ENCODE data around the gene ZCCHC9. TPM values are rescaled to one million over a fixed set of nuclear protein-coding genes. Genes with fewer than 3 reads are reported as not detected.
A peak's percentile ranks its signal among the peaks of the same experiment; 100 is the strongest.
"Not testable (repeated sequence)": the region's sequence is repeated elsewhere in the genome, so short reads cannot be mapped to it uniquely, and the experiment has no call there.

ZCCHC9 gene
- total RNA-seq, 2 experiments from 2014 or later: 19.2 to 27.4 TPM

DNA sequence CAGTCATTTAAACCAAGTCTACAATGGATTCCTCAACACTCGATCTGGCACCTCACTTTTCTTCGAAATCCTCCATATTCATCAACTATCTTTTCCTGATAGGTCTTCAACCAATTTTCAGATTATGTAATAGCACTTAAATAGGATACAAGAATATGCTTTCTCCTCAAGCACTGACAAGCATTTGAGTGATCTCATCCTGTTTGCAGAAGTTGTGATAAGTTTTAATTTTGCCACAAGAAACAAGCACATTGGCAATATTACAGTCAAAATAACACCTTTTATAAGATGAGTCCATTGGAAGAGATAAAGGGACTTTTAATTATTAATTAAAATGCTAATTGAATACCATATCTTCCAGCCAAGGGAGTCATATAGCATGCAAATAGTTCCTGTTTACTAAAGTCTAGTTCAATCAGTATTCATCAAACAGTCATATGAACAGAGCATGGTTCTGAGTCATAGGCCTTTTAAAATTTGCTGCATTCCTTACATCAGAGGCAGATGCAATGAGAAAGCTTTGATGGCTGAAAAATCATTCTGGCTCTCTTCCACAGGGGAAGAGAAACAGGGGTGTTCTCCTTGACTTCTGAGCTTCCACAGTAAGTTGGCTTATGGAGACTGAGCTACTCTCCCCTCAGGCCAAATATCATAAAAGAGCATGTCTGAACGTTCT, 32.7 kb upstream of the ZCCHC9 start:
- CTCF ChIA-PET (ENCODE audit: unreplicated experiment): no interaction called here
- no TSS peak for BruUV-seq (replicated peaks)
- Histone ChIP-seq H3K36me3 (ENCODE audit: insufficient read depth, low read length) (no peaks in the 10 kb centered on the region; the same call in 1 of the 2 replicates), H3K79me2 (ENCODE audit: insufficient read depth, low read depth, low read length) (0 out of 2 replicates have a peak, but pooled peaks cover 16% of the 10 kb centered on the region), H3K9me2 (ENCODE audit: insufficient read depth, low read length) (no peaks in the 10 kb centered on the region), H4K20me1 (ENCODE audit: insufficient read depth, low read length) (no peaks in the 10 kb centered on the region), H2AFZ (ENCODE audit: low read length) (no peak overlapping the region), H3K9me3 (ENCODE audit: low read length) (0 out of 2 replicates have a peak, but pooled peaks cover 4% of the 10 kb centered on the region), H3K4me3 (ENCODE audit: low read depth, low read length, poor library complexity, severe bottlenecking) (no peak overlapping the region), H3K27ac (ENCODE audit: low read depth, low read length, poor library complexity, severe bottlenecking) (no peak overlapping the region), H3K4me2 (ENCODE audit: low read length) (no peak overlapping the region), H3K4me1 (ENCODE audit: insufficient read depth, low read length, poor library complexity, severe bottlenecking) (peaks cover 18% of the 10 kb centered on the region)
- DNase-seq (ENCODE audit: low spot score): no peak
- intact Hi-C loops (cut with micrococcal nuclease; ENCODE audit: unreplicated experiment): no loop called here
- POLR2A ChIA-PET: interaction anchor here (0.7 kb wide), 1 partner anchor 987 kb away, joined by 5 read pairs; no protein-coding TSS in a partner anchor
- no peak for TF ChIP-seq EZH2phosphoT487 (IDR thresholded peaks at IDR 0.05; ENCODE audit: borderline replicate concordance, low read depth, low read length)
- TF ChIP-seq, protein P1, sequence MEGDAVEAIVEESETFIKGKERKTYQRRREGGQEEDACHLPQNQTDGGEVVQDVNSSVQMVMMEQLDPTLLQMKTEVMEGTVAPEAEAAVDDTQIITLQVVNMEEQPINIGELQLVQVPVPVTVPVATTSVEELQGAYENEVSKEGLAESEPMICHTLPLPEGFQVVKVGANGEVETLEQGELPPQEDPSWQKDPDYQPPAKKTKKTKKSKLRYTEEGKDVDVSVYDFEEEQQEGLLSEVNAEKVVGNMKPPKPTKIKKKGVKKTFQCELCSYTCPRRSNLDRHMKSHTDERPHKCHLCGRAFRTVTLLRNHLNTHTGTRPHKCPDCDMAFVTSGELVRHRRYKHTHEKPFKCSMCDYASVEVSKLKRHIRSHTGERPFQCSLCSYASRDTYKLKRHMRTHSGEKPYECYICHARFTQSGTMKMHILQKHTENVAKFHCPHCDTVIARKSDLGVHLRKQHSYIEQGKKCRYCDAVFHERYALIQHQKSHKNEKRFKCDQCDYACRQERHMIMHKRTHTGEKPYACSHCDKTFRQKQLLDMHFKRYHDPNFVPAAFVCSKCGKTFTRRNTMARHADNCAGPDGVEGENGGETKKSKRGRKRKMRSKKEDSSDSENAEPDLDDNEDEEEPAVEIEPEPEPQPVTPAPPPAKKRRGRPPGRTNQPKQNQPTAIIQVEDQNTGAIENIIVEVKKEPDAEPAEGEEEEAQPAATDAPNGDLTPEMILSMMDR (conservative IDR thresholded peaks at IDR 0.05; ENCODE audit: low read length): no peak

DNA sequence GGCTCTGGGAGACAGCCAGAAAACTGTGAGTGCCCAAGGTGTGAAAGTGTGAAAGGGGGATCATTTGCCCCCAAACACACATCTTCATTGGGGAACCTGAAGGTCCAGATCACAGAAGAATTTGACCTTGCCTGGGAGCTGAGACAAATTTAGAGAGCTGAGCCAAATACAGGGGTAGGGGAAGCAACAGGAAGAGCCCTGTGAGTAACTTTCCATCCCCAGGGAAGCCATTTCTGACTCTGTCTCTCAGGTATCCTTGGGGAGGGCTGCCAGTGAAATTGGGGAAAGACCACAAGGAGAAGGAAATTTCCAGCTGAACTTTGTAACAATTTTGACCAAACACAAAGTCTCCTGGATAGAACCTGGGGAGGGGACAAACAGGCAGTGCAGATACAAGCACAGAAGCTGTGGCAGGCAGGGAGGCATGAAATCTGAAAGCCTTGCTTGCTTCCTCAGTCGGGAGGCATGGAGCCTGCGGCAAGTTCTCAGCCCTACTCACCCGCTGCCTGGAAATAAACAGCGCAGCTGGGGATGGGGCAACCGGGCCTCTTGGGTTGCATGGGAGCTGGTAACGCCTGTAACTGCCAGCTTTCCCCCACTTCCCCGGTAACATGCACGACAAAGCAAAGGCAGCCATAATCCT, 31.5 kb upstream of the ZCCHC9 start:
- ChIA-PET CTCF (ENCODE audit: unreplicated experiment) (no interaction called here), POLR2A (interaction anchor here (0.8 to 1.1 kb wide), 2 partner anchors 10 to 87 kb away, joined by 3 read pairs; no protein-coding TSS in a partner anchor)
- no peak for DNase-seq (ENCODE audit: low spot score)
- H3K36me3 ChIP-seq (ENCODE audit: insufficient read depth, low read length): no peaks in the 10 kb centered on the region; the same call in 1 of the 2 replicates
- intact Hi-C loops (cut with micrococcal nuclease; ENCODE audit: unreplicated experiment): no loop called here
- BruUV-seq (replicated peaks): no TSS peak
- peak overlapping the region; percentile 43 for H3K4me2 ChIP-seq (ENCODE audit: low read length)
- H3K4me3 ChIP-seq (ENCODE audit: low read depth, low read length, poor library complexity, severe bottlenecking): no peak overlapping the region
- H4K20me1 ChIP-seq (ENCODE audit: insufficient read depth, low read length): no peaks in the 10 kb centered on the region
- no peak for TF ChIP-seq EZH2phosphoT487 (IDR thresholded peaks at IDR 0.05; ENCODE audit: borderline replicate concordance, low read depth, low read length)
- TF ChIP-seq, protein P1 (conservative IDR thresholded peaks at IDR 0.05; ENCODE audit: low read length): no peak
- H3K4me1 ChIP-seq (ENCODE audit: insufficient read depth, low read length, poor library complexity, severe bottlenecking): peaks cover 18% of the 10 kb centered on the region
- H3K9me3 ChIP-seq (ENCODE audit: low read length): 0 out of 2 replicates have a peak, but pooled peaks cover 4% of the 10 kb centered on the region
- no peaks in the 10 kb centered on the region for H3K9me2 ChIP-seq (ENCODE audit: insufficient read depth, low read length)
- H2AFZ ChIP-seq (ENCODE audit: low read length): no peak overlapping the region
- 0 out of 2 replicates have a peak, but pooled peaks cover 16% of the 10 kb centered on the region for H3K79me2 ChIP-seq (ENCODE audit: insufficient read depth, low read depth, low read length)
- H3K27ac ChIP-seq (ENCODE audit: low read depth, low read length, poor library complexity, severe bottlenecking): no peak overlapping the region

DNA sequence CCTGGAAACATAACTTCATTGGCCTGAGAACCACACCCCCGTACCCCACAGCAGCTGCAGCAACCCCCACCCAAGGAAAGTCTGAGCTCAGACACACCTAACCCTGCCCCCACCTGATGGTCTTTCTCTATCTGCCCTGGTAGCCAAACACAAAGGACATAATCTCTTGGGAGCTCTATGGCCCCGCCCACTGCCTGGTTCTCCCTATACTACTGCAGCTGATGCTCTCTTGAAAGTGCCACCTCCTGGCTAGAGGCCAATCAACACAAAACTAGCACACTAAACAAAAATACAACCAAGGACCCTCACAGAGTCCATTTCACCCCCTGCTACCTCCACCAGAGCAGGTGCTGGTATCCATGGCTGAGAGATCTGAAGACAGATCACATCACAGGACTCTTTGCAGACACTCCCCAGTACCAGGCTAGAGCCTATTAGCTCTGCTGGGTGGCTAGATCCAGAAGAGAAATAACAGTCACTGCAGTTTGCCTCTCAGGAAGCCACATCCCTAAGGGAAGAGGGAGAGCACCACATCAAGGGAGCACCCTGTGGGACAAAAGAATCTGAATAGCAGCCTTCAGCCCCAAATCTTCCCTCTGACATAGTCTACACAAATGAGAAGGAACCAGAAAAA, 30.9 kb upstream of the ZCCHC9 start:
- H3K36me3 ChIP-seq (ENCODE audit: insufficient read depth, low read length); intact Hi-C loops (cut with micrococcal nuclease; ENCODE audit: unreplicated experiment); H4K20me1 ChIP-seq (ENCODE audit: insufficient read depth, low read length); H3K4me3 ChIP-seq (ENCODE audit: low read depth, low read length, poor library complexity, severe bottlenecking); H3K27ac ChIP-seq (ENCODE audit: low read depth, low read length, poor library complexity, severe bottlenecking); H2AFZ ChIP-seq (ENCODE audit: low read length); H3K9me2 ChIP-seq (ENCODE audit: insufficient read depth, low read length); CTCF ChIA-PET (ENCODE audit: unreplicated experiment); BruUV-seq (replicated peaks): not testable (repeated sequence)
- Histone ChIP-seq H3K4me2 (ENCODE audit: low read length) (peak overlapping the region; percentile 43), H3K4me1 (ENCODE audit: insufficient read depth, low read length, poor library complexity, severe bottlenecking) (peaks cover 18% of the 10 kb centered on the region), H3K9me3 (ENCODE audit: low read length) (peaks cover 10% of the 10 kb centered on the region; the same call in 1 of the 2 replicates), H3K79me2 (ENCODE audit: insufficient read depth, low read depth, low read length) (0 out of 2 replicates have a peak, but pooled peaks cover 16% of the 10 kb centered on the region)
- DNase-seq (ENCODE audit: low spot score): peak; percentile 75
- POLR2A ChIA-PET: interaction anchor here (0.7 to 1.1 kb wide), 2 partner anchors 9 to 820 kb away, joined by 3 read pairs; no protein-coding TSS in a partner anchor
